ENCODE data around the gene GRK4. TPM values are rescaled to one million over a fixed set of nuclear protein-coding genes. Genes with fewer than 3 reads are reported as not detected.

Gene GRK4
- total and polyA plus RNA-seq, 2 donors = 2.3 to 5.6 TPM

DNA sequence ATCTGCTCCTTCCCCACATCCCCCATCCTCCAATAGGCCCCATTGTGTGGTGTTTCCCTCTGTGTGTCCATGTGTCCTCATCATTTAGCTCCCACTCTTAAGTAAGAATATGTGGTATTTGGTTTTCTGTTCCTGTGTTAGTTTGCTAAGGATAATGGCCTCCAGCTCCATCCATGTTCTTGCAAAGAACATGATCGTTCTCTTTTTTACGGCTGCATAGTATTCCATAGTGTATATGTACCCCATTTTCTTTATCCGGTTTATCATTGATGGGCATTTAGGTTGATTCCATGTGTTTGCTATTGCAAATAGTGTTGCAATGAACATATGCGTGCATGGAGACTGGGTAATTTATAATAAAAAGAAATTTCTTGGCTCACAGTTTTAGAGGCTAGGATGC, 31.5 kb downstream of the GRK4 start:
- Histone ChIP-seq H3K27ac (ENCODE audit: low read depth in 1 of 2, low read length in 1 of 2) (no peak overlapping the region), H3K9me3 (ENCODE audit: control insufficient read depth in 2 of 2, insufficient read depth in 1 of 2, low read length in 1 of 2) (no peaks in the 10 kb centered on the region), H3K27me3 (ENCODE audit: control insufficient read depth in 2 of 2, insufficient read depth in 1 of 2, low read length in 1 of 2) (no peaks in the 10 kb centered on the region), H3K36me3 (ENCODE audit: control insufficient read depth in 2 of 2, insufficient read depth in 2 of 2, low read length in 1 of 2) (no peaks in the 10 kb centered on the region), H3K4me3 (ENCODE audit: low read length in 2 of 2) (no peak overlapping the region), H3K4me1 (ENCODE audit: control insufficient read depth in 2 of 2, insufficient read depth in 2 of 2, low read length in 2 of 2) (no peaks in the 10 kb centered on the region)
- 98% methylated on average over 4 of the region's 4 CpGs for WGBS
- no peak for DNase-seq (ENCODE audit: low read depth in 6 of 9, low spot score in 9 of 9)

DNA sequence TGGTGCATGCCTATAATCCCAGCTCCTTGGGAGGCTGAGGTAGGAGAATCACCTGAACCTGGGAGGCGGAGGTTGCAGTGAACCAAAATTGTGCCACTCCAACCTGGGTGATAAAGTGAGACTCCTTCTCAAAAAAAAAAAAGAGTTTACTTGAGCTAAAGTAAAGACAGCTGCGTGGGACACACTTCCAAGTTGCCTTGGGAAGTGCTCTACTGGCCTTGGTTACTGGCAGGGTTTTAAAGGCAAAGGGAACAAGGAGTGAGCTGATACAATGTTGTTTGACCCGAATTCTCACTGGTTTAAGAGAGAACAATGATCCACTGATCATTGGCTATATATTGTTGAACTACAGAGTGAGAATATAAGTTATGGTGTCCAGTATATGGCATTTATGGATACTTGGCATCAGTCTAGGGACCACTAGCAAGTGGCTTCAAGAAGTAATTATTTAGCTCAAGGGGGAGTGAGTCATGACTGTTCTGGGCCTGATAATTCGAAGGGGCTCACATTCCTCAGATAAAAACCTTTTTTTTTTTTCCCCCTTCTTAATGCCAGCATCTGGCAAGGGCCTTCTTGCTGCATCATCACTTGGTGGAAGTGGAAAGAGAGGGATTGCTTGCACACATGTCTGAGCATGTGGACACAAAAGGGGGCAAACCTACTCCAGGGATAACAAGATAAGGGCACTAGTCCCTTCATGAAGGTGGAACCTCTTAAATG, 32.3 kb downstream of the GRK4 start:
- Histone ChIP-seq H3K36me3 (ENCODE audit: control insufficient read depth in 2 of 2, insufficient read depth in 2 of 2, low read length in 1 of 2) (no peaks in the 10 kb centered on the region), H3K27me3 (ENCODE audit: control insufficient read depth in 2 of 2, insufficient read depth in 1 of 2, low read length in 1 of 2) (no peaks in the 10 kb centered on the region), H3K9me3 (ENCODE audit: control insufficient read depth in 2 of 2, insufficient read depth in 1 of 2, low read length in 1 of 2) (no peaks in the 10 kb centered on the region), H3K4me1 (ENCODE audit: control insufficient read depth in 2 of 2, insufficient read depth in 2 of 2, low read length in 2 of 2) (no peaks in the 10 kb centered on the region), H3K27ac (ENCODE audit: low read depth in 1 of 2, low read length in 1 of 2) (no peak overlapping the region), H3K4me3 (ENCODE audit: low read length in 2 of 2) (no peak overlapping the region)
- DNase-seq (ENCODE audit: low read depth in 6 of 9, low spot score in 9 of 9) = no peak
- 83% methylated on average over 4 of the region's 4 CpGs for WGBS

DNA sequence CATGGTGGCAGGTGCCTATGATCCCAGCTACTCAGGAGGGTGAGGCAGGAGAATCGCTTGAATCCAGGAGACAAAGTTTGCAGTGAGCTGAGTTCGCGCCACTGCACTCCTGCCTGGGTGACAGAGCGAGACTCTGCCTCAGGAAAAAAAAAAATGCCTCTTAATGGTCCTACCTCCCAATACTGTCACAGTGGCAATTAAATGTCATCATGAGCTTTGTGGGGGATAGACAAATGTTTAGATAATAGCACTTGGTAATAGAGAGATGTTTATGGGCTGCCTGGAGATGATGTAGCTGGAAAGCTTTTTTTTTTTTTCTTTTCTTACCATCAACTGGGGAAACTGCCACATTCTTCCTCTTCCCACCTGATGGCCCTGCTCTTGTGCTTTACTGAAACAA, 33.0 kb downstream of the GRK4 start:
- Histone ChIP-seq H3K36me3 (ENCODE audit: control insufficient read depth in 2 of 2, insufficient read depth in 2 of 2, low read length in 1 of 2) (no peaks in the 10 kb centered on the region), H3K9me3 (ENCODE audit: control insufficient read depth in 2 of 2, insufficient read depth in 1 of 2, low read length in 1 of 2) (no peaks in the 10 kb centered on the region), H3K4me3 (ENCODE audit: low read length in 2 of 2) (no peak overlapping the region), H3K4me1 (ENCODE audit: control insufficient read depth in 2 of 2, insufficient read depth in 2 of 2, low read length in 2 of 2) (no peaks in the 10 kb centered on the region), H3K27me3 (ENCODE audit: control insufficient read depth in 2 of 2, insufficient read depth in 1 of 2, low read length in 1 of 2) (no peaks in the 10 kb centered on the region), H3K27ac (ENCODE audit: low read depth in 1 of 2, low read length in 1 of 2) (no peak overlapping the region)
- 96% methylated on average over 4 of the region's 4 CpGs for WGBS
- DNase-seq (ENCODE audit: low read depth in 6 of 9, low spot score in 9 of 9) = no peak

DNA sequence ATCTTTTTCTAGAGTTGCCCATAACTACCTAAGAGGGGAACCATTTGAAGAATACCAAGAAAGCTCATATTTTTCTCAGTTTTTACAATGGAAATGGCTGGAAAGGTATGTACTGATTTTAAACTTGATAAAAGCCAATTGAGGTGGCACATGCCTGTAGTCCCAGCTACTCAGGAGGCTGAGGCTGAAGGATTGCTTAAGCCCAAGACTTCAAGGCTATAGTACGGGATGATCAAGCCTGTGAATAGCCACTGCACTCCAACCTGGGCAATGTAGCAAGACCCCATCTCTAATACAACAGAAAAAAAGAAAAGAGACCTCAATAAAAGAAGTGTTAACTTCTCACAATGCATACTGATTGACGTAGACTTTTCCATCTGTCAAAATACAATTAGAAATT, 44.4 kb downstream of the GRK4 start:
- no peaks in the 10 kb centered on the region for H3K27me3 ChIP-seq (ENCODE audit: control insufficient read depth in 2 of 2, insufficient read depth in 1 of 2, low read length in 1 of 2)
- no peak for DNase-seq (ENCODE audit: low read depth in 6 of 9, low spot score in 9 of 9)
- no peak overlapping the region for H3K27ac ChIP-seq (ENCODE audit: low read depth in 1 of 2, low read length in 1 of 2)
- H3K4me1 ChIP-seq (ENCODE audit: control insufficient read depth in 2 of 2, insufficient read depth in 2 of 2, low read length in 2 of 2) = no peaks in the 10 kb centered on the region
- 98% methylated on average over 2 of the region's 2 CpGs for WGBS
- H3K4me3 ChIP-seq (ENCODE audit: low read length in 2 of 2) = no peak overlapping the region
- no peaks in the 10 kb centered on the region for H3K9me3 ChIP-seq (ENCODE audit: control insufficient read depth in 2 of 2, insufficient read depth in 1 of 2, low read length in 1 of 2)
- H3K36me3 ChIP-seq (ENCODE audit: control insufficient read depth in 2 of 2, insufficient read depth in 2 of 2, low read length in 1 of 2) = no peaks in the 10 kb centered on the region

DNA sequence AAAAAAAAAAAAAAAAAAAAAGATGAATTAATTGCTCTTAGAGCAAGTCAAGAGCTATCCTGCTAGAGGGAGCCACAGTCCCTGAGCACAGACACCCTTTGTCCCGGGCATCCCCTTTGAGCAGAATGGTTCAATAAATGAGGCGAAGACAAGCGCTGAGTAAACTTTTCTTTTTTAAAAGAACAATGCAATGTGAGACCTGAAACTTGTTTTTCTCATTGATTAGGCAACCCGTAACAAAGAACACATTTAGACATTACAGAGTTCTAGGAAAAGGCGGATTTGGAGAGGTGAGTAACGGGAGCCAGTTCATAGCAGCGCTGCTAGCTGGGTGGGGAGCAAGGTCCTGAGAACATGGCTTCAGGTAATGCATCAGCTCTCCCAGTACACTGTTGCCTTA, 46.1 kb downstream of the GRK4 start:
- no peak for DNase-seq (ENCODE audit: low read depth in 6 of 9, low spot score in 9 of 9)
- Histone ChIP-seq H3K9me3 (ENCODE audit: control insufficient read depth in 2 of 2, insufficient read depth in 1 of 2, low read length in 1 of 2) (no peaks in the 10 kb centered on the region), H3K27ac (ENCODE audit: low read depth in 1 of 2, low read length in 1 of 2) (no peak overlapping the region), H3K4me1 (ENCODE audit: control insufficient read depth in 2 of 2, insufficient read depth in 2 of 2, low read length in 2 of 2) (no peaks in the 10 kb centered on the region), H3K27me3 (ENCODE audit: control insufficient read depth in 2 of 2, insufficient read depth in 1 of 2, low read length in 1 of 2) (no peaks in the 10 kb centered on the region), H3K36me3 (ENCODE audit: control insufficient read depth in 2 of 2, insufficient read depth in 2 of 2, low read length in 1 of 2) (no peaks in the 10 kb centered on the region), H3K4me3 (ENCODE audit: low read length in 2 of 2) (no peak overlapping the region)
- WGBS = 92% methylated on average over 7 of the region's 7 CpGs

GRCh38 chr4:3010577-3010976, 47.2 kb downstream of the GRK4 start:
- DNase-seq (ENCODE audit: low read depth in 6 of 9, low spot score in 9 of 9) = no peak
- WGBS = 93% methylated on average over 2 of the region's 2 CpGs

GRCh38 chr4:3010998-3011397, 47.6 kb downstream of the GRK4 start:
- Histone ChIP-seq H3K27me3 (ENCODE audit: control insufficient read depth in 2 of 2, insufficient read depth in 1 of 2, low read length in 1 of 2) (no peaks in the 10 kb centered on the region), H3K9me3 (ENCODE audit: control insufficient read depth in 2 of 2, insufficient read depth in 1 of 2, low read length in 1 of 2) (no peaks in the 10 kb centered on the region), H3K27ac (ENCODE audit: low read depth in 1 of 2, low read length in 1 of 2) (no peak overlapping the region), H3K4me3 (ENCODE audit: low read length in 2 of 2) (no peak overlapping the region), H3K4me1 (ENCODE audit: control insufficient read depth in 2 of 2, insufficient read depth in 2 of 2, low read length in 2 of 2) (no peaks in the 10 kb centered on the region), H3K36me3 (ENCODE audit: control insufficient read depth in 2 of 2, insufficient read depth in 2 of 2, low read length in 1 of 2) (no peaks in the 10 kb centered on the region)
- 98% methylated on average over 5 of the region's 5 CpGs for WGBS
- no peak for DNase-seq (ENCODE audit: low read depth in 6 of 9, low spot score in 9 of 9)

More at GRCh38 chr4:3010577-3010976, 47.2 kb downstream of the GRK4 start:
- no peaks in the 10 kb centered on the region for H3K4me1 ChIP-seq (ENCODE audit: control insufficient read depth in 2 of 2, insufficient read depth in 2 of 2, low read length in 2 of 2)
- H3K36me3 ChIP-seq (ENCODE audit: control insufficient read depth in 2 of 2, insufficient read depth in 2 of 2, low read length in 1 of 2) = no peaks in the 10 kb centered on the region
- H3K27ac ChIP-seq (ENCODE audit: low read depth in 1 of 2, low read length in 1 of 2) = no peak overlapping the region
- no peaks in the 10 kb centered on the region for H3K9me3 ChIP-seq (ENCODE audit: control insufficient read depth in 2 of 2, insufficient read depth in 1 of 2, low read length in 1 of 2)
- no peaks in the 10 kb centered on the region for H3K27me3 ChIP-seq (ENCODE audit: control insufficient read depth in 2 of 2, insufficient read depth in 1 of 2, low read length in 1 of 2)
- H3K4me3 ChIP-seq (ENCODE audit: low read length in 2 of 2) = no peak overlapping the region

DNA sequence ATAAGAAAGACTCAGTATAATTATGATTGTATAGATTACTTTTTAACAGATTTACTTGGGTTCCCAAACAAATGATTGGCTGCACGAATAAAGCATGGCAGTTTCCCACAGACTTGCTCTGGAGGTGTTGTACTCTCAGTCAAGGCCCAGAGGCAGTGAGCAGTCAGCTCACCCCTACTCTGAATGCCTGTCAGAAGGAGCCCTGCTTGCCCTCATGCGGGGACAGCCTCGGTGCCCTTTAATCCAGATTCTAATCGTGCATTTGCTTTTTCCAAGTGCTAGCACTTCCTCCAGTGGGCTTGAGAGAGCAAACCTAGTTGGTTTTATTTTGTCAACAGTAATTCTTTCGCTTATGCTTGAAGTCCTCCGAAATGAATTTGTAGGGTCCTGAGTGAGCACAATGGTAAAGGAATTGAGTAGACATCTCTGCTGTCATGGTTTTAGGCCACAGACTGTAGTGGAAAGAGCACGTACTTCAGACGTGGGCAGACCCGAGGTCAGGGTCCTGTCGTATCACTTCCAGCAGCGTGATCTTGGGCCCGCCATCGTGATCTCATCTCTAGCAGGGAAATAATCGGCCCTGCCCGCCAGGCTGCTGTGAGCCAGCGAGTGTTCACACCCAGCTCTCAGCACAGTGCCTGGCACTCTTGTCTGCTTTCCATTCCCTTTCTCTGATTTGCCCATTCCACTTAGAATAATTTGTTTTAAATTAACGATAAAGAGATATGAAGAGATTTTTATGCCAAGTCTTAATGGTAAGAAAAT, 48.3 kb downstream of the GRK4 start:
- H3K4me1 ChIP-seq (ENCODE audit: control insufficient read depth in 2 of 2, insufficient read depth in 2 of 2, low read length in 2 of 2) = no peaks in the 10 kb centered on the region
- 97% methylated on average over 17 of the region's 17 CpGs for WGBS
- H3K9me3 ChIP-seq (ENCODE audit: control insufficient read depth in 2 of 2, insufficient read depth in 1 of 2, low read length in 1 of 2) = no peaks in the 10 kb centered on the region
- DNase-seq (ENCODE audit: low read depth in 6 of 9, low spot score in 9 of 9) = no peak
- no peak overlapping the region for H3K4me3 ChIP-seq (ENCODE audit: low read length in 2 of 2)
- no peak overlapping the region for H3K27ac ChIP-seq (ENCODE audit: low read depth in 1 of 2, low read length in 1 of 2)
- no peaks in the 10 kb centered on the region for H3K36me3 ChIP-seq (ENCODE audit: control insufficient read depth in 2 of 2, insufficient read depth in 2 of 2, low read length in 1 of 2)
- H3K27me3 ChIP-seq (ENCODE audit: control insufficient read depth in 2 of 2, insufficient read depth in 1 of 2, low read length in 1 of 2) = no peaks in the 10 kb centered on the region

DNA sequence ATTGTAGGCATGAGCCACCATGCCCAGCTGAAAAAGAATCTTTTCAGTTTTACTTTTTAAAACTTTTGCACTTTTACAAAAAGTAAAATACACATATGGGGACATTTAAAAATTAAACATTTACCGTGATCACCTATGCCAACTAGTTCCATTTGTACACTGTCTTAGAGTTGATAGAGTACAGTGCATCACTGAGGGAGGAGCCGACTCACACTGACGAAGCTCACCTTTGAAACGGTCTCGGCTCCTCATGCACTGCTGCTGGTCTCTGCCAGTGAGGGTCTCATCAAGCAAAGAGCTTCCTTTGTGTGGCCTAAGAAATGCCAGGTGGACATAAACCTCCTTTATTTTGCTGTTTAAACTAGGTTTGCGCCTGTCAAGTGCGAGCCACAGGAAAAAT, 50.0 kb downstream of the GRK4 start:
- Histone ChIP-seq H3K27ac (ENCODE audit: low read depth in 1 of 2, low read length in 1 of 2) (no peak overlapping the region), H3K4me3 (ENCODE audit: low read length in 2 of 2) (no peak overlapping the region), H3K27me3 (ENCODE audit: control insufficient read depth in 2 of 2, insufficient read depth in 1 of 2, low read length in 1 of 2) (no peaks in the 10 kb centered on the region), H3K9me3 (ENCODE audit: control insufficient read depth in 2 of 2, insufficient read depth in 1 of 2, low read length in 1 of 2) (no peaks in the 10 kb centered on the region), H3K36me3 (ENCODE audit: control insufficient read depth in 2 of 2, insufficient read depth in 2 of 2, low read length in 1 of 2) (no peaks in the 10 kb centered on the region), H3K4me1 (ENCODE audit: control insufficient read depth in 2 of 2, insufficient read depth in 2 of 2, low read length in 2 of 2) (no peaks in the 10 kb centered on the region)
- no peak for DNase-seq (ENCODE audit: low read depth in 6 of 9, low spot score in 9 of 9)
- WGBS = 96% methylated on average over 7 of the region's 7 CpGs

Measured in thymus (tissue), 11 donors.